GM12872 (cell line): Measurements from ENCODE around the gene SMYD5.

Source experiments
- TF ChIP-seq, protein P1 (sequence below): IDR thresholded peaks from 3 replicates; pipeline ENCODE4 v1.5.1; 2011; ENCODE audit warnings: low read depth, mild to moderate bottlenecking, low read length, moderate library complexity; ENCODE audit not compliant: insufficient read depth

Gene SMYD5

GRCh38 chr2:73266061-73266901 lies 52.2 kb downstream of the SMYD5 start:
- TF ChIP-seq, protein P1, sequence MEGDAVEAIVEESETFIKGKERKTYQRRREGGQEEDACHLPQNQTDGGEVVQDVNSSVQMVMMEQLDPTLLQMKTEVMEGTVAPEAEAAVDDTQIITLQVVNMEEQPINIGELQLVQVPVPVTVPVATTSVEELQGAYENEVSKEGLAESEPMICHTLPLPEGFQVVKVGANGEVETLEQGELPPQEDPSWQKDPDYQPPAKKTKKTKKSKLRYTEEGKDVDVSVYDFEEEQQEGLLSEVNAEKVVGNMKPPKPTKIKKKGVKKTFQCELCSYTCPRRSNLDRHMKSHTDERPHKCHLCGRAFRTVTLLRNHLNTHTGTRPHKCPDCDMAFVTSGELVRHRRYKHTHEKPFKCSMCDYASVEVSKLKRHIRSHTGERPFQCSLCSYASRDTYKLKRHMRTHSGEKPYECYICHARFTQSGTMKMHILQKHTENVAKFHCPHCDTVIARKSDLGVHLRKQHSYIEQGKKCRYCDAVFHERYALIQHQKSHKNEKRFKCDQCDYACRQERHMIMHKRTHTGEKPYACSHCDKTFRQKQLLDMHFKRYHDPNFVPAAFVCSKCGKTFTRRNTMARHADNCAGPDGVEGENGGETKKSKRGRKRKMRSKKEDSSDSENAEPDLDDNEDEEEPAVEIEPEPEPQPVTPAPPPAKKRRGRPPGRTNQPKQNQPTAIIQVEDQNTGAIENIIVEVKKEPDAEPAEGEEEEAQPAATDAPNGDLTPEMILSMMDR, result no peak

DNA sequence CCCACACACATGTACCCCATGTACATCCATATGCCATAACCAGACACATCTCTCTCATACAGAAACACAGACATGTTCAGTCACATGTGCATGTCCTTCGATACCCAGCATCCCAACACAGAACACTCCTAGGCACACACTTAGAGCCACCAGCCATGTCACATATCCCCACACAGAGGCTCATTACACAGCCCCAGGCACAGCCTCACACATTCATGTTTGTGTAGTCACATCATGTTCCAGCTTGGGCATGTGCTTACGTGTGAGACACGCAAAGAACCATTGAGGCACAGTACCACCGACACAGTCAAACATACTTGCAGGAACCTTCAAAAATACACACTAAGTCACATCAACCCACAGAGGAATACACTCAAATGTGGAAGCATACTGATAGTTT lies 53.0 kb downstream of the SMYD5 start:
- TF ChIP-seq, protein P1, result no peak

- TF ChIP-seq, protein P1, result no peak
These were observed 54.4 kb downstream of the SMYD5 start for GRCh38 chr2:73268366-73268829.

GRCh38 chr2:73268830-73269685 lies 55.0 kb downstream of the SMYD5 start:
- TF ChIP-seq, protein P1, result no peak

GRCh38 chr2:73269686-73270465 lies 55.8 kb downstream of the SMYD5 start:
- TF ChIP-seq, protein P1, result no peak

DNA sequence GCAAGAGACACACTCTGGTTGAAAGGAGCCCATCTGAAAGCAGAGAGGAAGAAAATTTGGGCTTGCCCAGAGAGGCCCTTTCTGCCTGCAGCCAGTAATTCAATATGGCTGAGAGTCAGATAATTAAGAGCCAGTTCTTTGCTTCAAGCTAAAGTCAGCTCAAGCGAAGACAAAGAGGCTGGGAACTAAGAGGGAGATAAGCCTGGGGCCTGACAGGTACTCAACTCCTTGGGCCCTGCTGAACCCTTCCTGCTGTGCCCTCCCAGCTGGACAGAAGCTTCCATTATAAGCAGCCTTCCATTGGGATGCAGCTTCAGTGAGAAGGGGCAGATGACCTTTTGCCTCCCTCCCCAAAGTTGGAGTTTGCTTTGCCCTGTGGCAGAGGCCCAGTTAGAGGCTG lies 58.2 kb downstream of the SMYD5 start:
- TF ChIP-seq, protein P1, result no peak
